Endothelial cell of umbilical vein (primary cell): ENCODE measurements around the gene FAM209A.

Experiments used
- EZH2 ChIP-seq: IDR thresholded peaks from 2 replicates; pipeline ENCODE4 v1.6.1; 2012; ENCODE audit warnings: borderline replicate concordance, low read depth, mild to moderate bottlenecking, moderate library complexity, low read length, inconsistent platforms; ENCODE audit not compliant: severe bottlenecking
- JUN ChIP-seq: IDR thresholded peaks from 2 replicates; pipeline ENCODE4 v1.6.1; 2011; ENCODE audit warnings: borderline replicate concordance, low read depth; ENCODE audit not compliant: insufficient read length, insufficient read depth
- POLR2AphosphoS5 ChIP-seq: IDR thresholded peaks from 2 replicates; pipeline ENCODE4 v1.6.1; 2012; ENCODE audit warnings: low read depth, mild to moderate bottlenecking, control low read depth, low read length, moderate library complexity; ENCODE audit not compliant: insufficient read depth
- TF ChIP-seq, protein P1 (sequence below), 2 donors: IDR thresholded peaks; 1 replicate in 1 of 2; 2 replicates in 1 of 2; pipeline ENCODE4 v1.5.1; 2011; ENCODE audit warnings: low read length in 2 of 2, mild to moderate bottlenecking in 2 of 2, moderate library complexity in 2 of 2, control low read depth in 1 of 2, inconsistent platforms in 1 of 2, low read depth in 1 of 2; ENCODE audit not compliant: insufficient read depth in 1 of 2; ENCODE audit errors: extremely low read depth in 1 of 2

DNA sequence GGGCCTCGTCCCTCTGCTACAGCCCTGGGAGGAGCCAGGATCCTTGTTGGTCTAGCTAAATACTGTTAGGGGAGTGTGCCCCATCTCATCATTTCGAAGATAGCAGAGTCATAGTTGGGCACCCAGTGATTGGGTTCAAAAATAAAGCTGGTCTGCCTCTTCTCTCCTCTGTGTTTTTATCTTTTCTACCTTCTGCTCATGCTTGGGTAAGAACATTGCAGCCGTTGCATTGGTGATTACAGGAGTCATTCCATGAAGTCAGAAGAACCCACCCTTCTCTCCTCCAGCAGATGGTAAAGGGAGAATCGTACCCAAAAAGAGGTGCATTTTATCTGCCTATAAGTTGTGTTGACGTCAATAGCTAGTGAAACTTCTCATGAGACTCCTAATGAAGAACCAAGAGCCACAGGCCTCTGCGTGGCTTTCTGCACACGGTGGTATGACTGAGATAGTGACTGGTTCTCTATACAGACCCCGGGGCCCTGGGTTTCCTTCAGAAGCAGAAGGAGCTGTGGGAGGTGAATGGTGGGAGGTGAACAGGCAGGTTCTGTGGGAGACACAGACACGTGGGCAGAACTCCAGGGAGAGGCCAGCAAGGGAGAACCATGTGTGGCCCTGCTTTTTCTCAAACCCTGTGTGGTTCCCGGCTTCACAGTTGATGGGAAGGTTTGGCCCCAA lies 5.7 kb upstream of the FAM209A start:
- TF ChIP-seq, protein P1, sequence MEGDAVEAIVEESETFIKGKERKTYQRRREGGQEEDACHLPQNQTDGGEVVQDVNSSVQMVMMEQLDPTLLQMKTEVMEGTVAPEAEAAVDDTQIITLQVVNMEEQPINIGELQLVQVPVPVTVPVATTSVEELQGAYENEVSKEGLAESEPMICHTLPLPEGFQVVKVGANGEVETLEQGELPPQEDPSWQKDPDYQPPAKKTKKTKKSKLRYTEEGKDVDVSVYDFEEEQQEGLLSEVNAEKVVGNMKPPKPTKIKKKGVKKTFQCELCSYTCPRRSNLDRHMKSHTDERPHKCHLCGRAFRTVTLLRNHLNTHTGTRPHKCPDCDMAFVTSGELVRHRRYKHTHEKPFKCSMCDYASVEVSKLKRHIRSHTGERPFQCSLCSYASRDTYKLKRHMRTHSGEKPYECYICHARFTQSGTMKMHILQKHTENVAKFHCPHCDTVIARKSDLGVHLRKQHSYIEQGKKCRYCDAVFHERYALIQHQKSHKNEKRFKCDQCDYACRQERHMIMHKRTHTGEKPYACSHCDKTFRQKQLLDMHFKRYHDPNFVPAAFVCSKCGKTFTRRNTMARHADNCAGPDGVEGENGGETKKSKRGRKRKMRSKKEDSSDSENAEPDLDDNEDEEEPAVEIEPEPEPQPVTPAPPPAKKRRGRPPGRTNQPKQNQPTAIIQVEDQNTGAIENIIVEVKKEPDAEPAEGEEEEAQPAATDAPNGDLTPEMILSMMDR (IDR thresholded peaks at IDR 0.05; ENCODE audit: extremely low read depth in 1 of 2, insufficient read depth in 1 of 2, low read depth in 1 of 2, low read length in 2 of 2), result no peak
- no peak for TF ChIP-seq POLR2AphosphoS5
- no peak for TF ChIP-seq EZH2
- no peak for TF ChIP-seq JUN
